ENCODE data around the gene HAL.

HAL gene

GRCh38 chr12:96026331-96026730, 30.2 kb upstream of the HAL start:
- ATAC-seq: no peak
- TF ChIP-seq CREB5 (CRISPR knock-in tag; IDR thresholded peaks at IDR 0.05; ENCODE audit: low read depth): no peak
- TF ChIP-seq ZNF70 (CRISPR knock-in tag; IDR thresholded peaks at IDR 0.05): no peak
- no peak for TF ChIP-seq PPARA (CRISPR knock-in tag; IDR thresholded peaks at IDR 0.05; ENCODE audit: borderline replicate concordance)
- no peak for TF ChIP-seq ISL1 (CRISPR knock-in tag; IDR thresholded peaks at IDR 0.05)
- TF ChIP-seq SNAI2 (CRISPR knock-in tag; IDR thresholded peaks at IDR 0.05): no peak
- TF ChIP-seq BACH2 (CRISPR knock-in tag; IDR thresholded peaks at IDR 0.05; ENCODE audit: borderline replicate concordance): no peak
- TF ChIP-seq PATZ1 (CRISPR knock-in tag; IDR thresholded peaks at IDR 0.05; ENCODE audit: borderline replicate concordance): no peak
- TF ChIP-seq TCF4 (CRISPR knock-in tag; IDR thresholded peaks at IDR 0.05; ENCODE audit: borderline replicate concordance): no peak
- no peak for TF ChIP-seq ZNF8 (CRISPR knock-in tag; IDR thresholded peaks at IDR 0.05)
- TF ChIP-seq ZC3H10 (CRISPR knock-in tag; IDR thresholded peaks at IDR 0.05): no peak
- TF ChIP-seq ARNTL (CRISPR knock-in tag; IDR thresholded peaks at IDR 0.05; ENCODE audit: borderline replicate concordance, low read depth): no peak
- no peak for TF ChIP-seq OSR1 (CRISPR knock-in tag; IDR thresholded peaks at IDR 0.05)
- no peak for TF ChIP-seq ESRRG (CRISPR knock-in tag; IDR thresholded peaks at IDR 0.05)
- TF ChIP-seq POU6F1 (CRISPR knock-in tag; IDR thresholded peaks at IDR 0.05; ENCODE audit: borderline replicate concordance, low read depth): no peak
- TF ChIP-seq TOX (CRISPR knock-in tag; IDR thresholded peaks at IDR 0.05; ENCODE audit: borderline replicate concordance): no peak
- TF ChIP-seq ZFP3 (CRISPR knock-in tag; IDR thresholded peaks at IDR 0.05): no peak
- no peak for TF ChIP-seq TSHZ2 (CRISPR knock-in tag; IDR thresholded peaks at IDR 0.05)
- TF ChIP-seq ZFP30 (CRISPR knock-in tag; IDR thresholded peaks at IDR 0.05): no peak

GRCh38 chr12:96025518-96025917, 29.4 kb upstream of the HAL start:
- TF ChIP-seq ARNTL (CRISPR knock-in tag; IDR thresholded peaks at IDR 0.05; ENCODE audit: borderline replicate concordance, low read depth) (no peak), CSDC2 (CRISPR knock-in tag; IDR thresholded peaks at IDR 0.05) (no peak), GLIS3 (CRISPR knock-in tag; IDR thresholded peaks at IDR 0.05) (no peak), TSHZ2 (CRISPR knock-in tag; IDR thresholded peaks at IDR 0.05) (no peak)
- no peak for ATAC-seq

Measured in SK-N-SH treated with all-trans-retinoic acid at 6 μM for 48 hours (cell line).